WTC11 (cell line): Measurements from ENCODE around the gene MAPT. TPM values are rescaled to one million over a fixed set of nuclear protein-coding genes. Genes with fewer than 3 reads are reported as not detected.

Experiments
- ATAC-seq: fragments of 200-7000 bp; cut with Tn5 transposase; 2 replicates; pipeline ENCODE4 v1.10.0; 2021; ENCODE audit warnings: mild to moderate bottlenecking, moderate library complexity
- CTCF ChIA-PET: fragments of 300-600 bp; sonication (Branson Sonifier 250); formaldehyde crosslinking; loops from one replicate; lab custom pipeline; 2021; ENCODE audit warnings: antibody characterized with exemption; lab: Charles Lee
- POLR2A ChIA-PET: fragments of 350-600 bp; sonication (Branson Sonifier 250); formaldehyde crosslinking; loops from one replicate; lab custom pipeline; 2021; ENCODE audit warnings: antibody characterized with exemption; lab: Charles Lee
- DNase-seq: peaks from one replicate; pipeline ENCODE4 v3.0.0; 2021; ENCODE audit warnings: low spot score
- H3K27ac Mint-ChIP-seq: 2 replicates; pipeline ENCODE4 v1.8.0; 2021; ENCODE audit warnings: mixed read lengths
- H3K27me3 Mint-ChIP-seq: 2 replicates; pipeline ENCODE4 v1.8.0; 2021; ENCODE audit warnings: low read depth, mild to moderate bottlenecking, moderate library complexity, mixed read lengths
- H3K36me3 Mint-ChIP-seq: 2 replicates; pipeline ENCODE4 v1.8.0; 2021; ENCODE audit warnings: mixed read lengths
- H3K4me1 Mint-ChIP-seq: 2 replicates; pipeline ENCODE4 v1.8.0; 2022; ENCODE audit warnings: mixed read lengths
- H3K4me3 Mint-ChIP-seq: 2 replicates; pipeline ENCODE4 v1.8.0; 2021; ENCODE audit warnings: mild to moderate bottlenecking, moderate library complexity, mixed read lengths
- H3K9me3 Mint-ChIP-seq: 2 replicates; pipeline ENCODE4 v1.8.0; 2021; ENCODE audit warnings: mixed read lengths
- ATF1 ChIP-seq: sonication (generic); formaldehyde crosslinking; IDR thresholded peaks from 2 replicates; pipeline ENCODE4 v1.8.1; 2023; ENCODE audit warnings: mild to moderate bottlenecking, moderate library complexity, missing genetic modification reagents
- CBFB ChIP-seq: sonication (generic); formaldehyde crosslinking; IDR thresholded peaks from 2 replicates; pipeline ENCODE4 v1.8.1; 2022; ENCODE audit warnings: mild to moderate bottlenecking, low read depth, missing genetic modification reagents
- CREB1 ChIP-seq: sonication (generic); formaldehyde crosslinking; IDR thresholded peaks from 2 replicates; pipeline ENCODE4 v1.8.0; 2023; ENCODE audit warnings: mild to moderate bottlenecking, missing genetic modification reagents
- ERG ChIP-seq: fragments of 250-450 bp; sonication (Bioruptor Pico); IDR thresholded peaks from 2 replicates; pipeline ENCODE4 v1.8.0; 2021; ENCODE audit warnings: mild to moderate bottlenecking
- GRHL2 ChIP-seq: fragments of 250-450 bp; sonication (Bioruptor Pico); IDR thresholded peaks from 2 replicates; pipeline ENCODE4 v1.8.0; 2022; ENCODE audit warnings: mild to moderate bottlenecking, moderate library complexity; ENCODE audit not compliant: insufficient replicate concordance, severe bottlenecking
- MAX ChIP-seq: sonication (generic); formaldehyde crosslinking; IDR thresholded peaks from 2 replicates; pipeline ENCODE4 v1.8.0; 2022; ENCODE audit warnings: mild to moderate bottlenecking, missing genetic modification reagents
- MXD4 ChIP-seq: fragments of 250-450 bp; sonication (Bioruptor Pico); IDR thresholded peaks from 2 replicates; pipeline ENCODE4 v1.8.0; 2021; ENCODE audit warnings: mild to moderate bottlenecking, moderate library complexity, borderline replicate concordance
- NFE2L1 ChIP-seq: sonication (generic); formaldehyde crosslinking; IDR thresholded peaks from 2 replicates; pipeline ENCODE4 v1.8.1; 2023; ENCODE audit warnings: missing genetic modification reagents
- PREB ChIP-seq: sonication (generic); formaldehyde crosslinking; IDR thresholded peaks from 2 replicates; pipeline ENCODE4 v1.8.1; 2022; ENCODE audit warnings: mild to moderate bottlenecking, missing genetic modification reagents, moderate library complexity, borderline replicate concordance
- RELA ChIP-seq: sonication (generic); formaldehyde crosslinking; IDR thresholded peaks from 2 replicates; pipeline ENCODE4 v1.8.1; 2022; ENCODE audit warnings: missing genetic modification reagents, mild to moderate bottlenecking, borderline replicate concordance
- STAT6 ChIP-seq: sonication (generic); formaldehyde crosslinking; conservative IDR thresholded peaks from 2 replicates; pipeline ENCODE4 v1.8.1; 2023; ENCODE audit warnings: mild to moderate bottlenecking, low read depth, missing genetic modification reagents, moderate library complexity
- TP53 ChIP-seq: sonication (generic); formaldehyde crosslinking; IDR thresholded peaks from 2 replicates; pipeline ENCODE4 v1.8.1; 2023; ENCODE audit warnings: mild to moderate bottlenecking, missing genetic modification reagents
- USF1 ChIP-seq: sonication (generic); formaldehyde crosslinking; IDR thresholded peaks from 2 replicates; pipeline ENCODE4 v1.8.0; 2022; ENCODE audit warnings: mild to moderate bottlenecking, missing genetic modification reagents
- ZNF121 ChIP-seq: sonication (generic); formaldehyde crosslinking; IDR thresholded peaks from 2 replicates; pipeline ENCODE4 v1.8.0; 2023; ENCODE audit warnings: missing genetic modification reagents
- ZNF138 ChIP-seq: sonication (generic); formaldehyde crosslinking; conservative IDR thresholded peaks from 2 replicates; pipeline ENCODE4 v1.8.1; 2022; ENCODE audit warnings: mild to moderate bottlenecking, moderate library complexity, missing genetic modification reagents
- ZNF281 ChIP-seq: sonication (generic); formaldehyde crosslinking; IDR thresholded peaks from 2 replicates; pipeline ENCODE4 v1.8.0; 2023; ENCODE audit warnings: mild to moderate bottlenecking, missing genetic modification reagents
- ZNF416 ChIP-seq: fragments of 250-450 bp; sonication (Bioruptor Pico); IDR thresholded peaks from 2 replicates; pipeline ENCODE4 v1.9.0; 2021; ENCODE audit warnings: mild to moderate bottlenecking, inconsistent platforms
- ZNF423 ChIP-seq: fragments of 250-450 bp; sonication (Bioruptor Pico); IDR thresholded peaks from 2 replicates; pipeline ENCODE4 v2.1.2; 2022; ENCODE audit warnings: mild to moderate bottlenecking, moderate library complexity
- ZNF425 ChIP-seq: fragments of 250-450 bp; sonication (Bioruptor Pico); conservative IDR thresholded peaks from 2 replicates; pipeline ENCODE4 v1.9.0; 2021; ENCODE audit warnings: mild to moderate bottlenecking
- total RNA-seq: library from RNA; stranded (reverse); gene quantifications from 3 replicates; pipeline ENCODE4 v1.2.3, GENCODE V29; 2021

The MAPT gene
- total RNA-seq, 1 experiment from 2014 or later, result 2.2 TPM

GRCh38 chr17:45942284-45942683 is 47.9 kb downstream of the MAPT start:
- DNase-seq, result no peak
- TF ChIP-seq STAT6 (no peak), ZNF138 (no peak)
- Mint-ChIP-seq H3K27ac (no peak overlapping the region), H3K4me1 (peaks cover 42% of the 10 kb centered on the region), H3K4me3 (peak overlapping the region; percentile 34), H3K9me3 (no peaks in the 10 kb centered on the region), H3K36me3 (no peaks in the 10 kb centered on the region), H3K27me3 (peaks cover 5% of the 10 kb centered on the region)
- ChIA-PET CTCF (interaction anchor here (0.9 to 4.3 kb wide), 5 partner anchors 26 to 130 kb away, joined by 3 to 20 read pairs (median 3); partner anchors contain the start of gene MAPT), POLR2A (no interaction called here)
- peak; percentile 82 for ATAC-seq

GRCh38 chr17:45946841-45947256 is 52.5 kb downstream of the MAPT start:
- no peak overlapping the region for H3K27ac Mint-ChIP-seq
- peaks cover 34% of the 10 kb centered on the region for H3K4me1 Mint-ChIP-seq
- DNase-seq (no peak), ATAC-seq (no peak)
- peaks cover 23% of the 10 kb centered on the region for H3K27me3 Mint-ChIP-seq
- no peaks in the 10 kb centered on the region for H3K9me3 Mint-ChIP-seq
- TF ChIP-seq ATF1, result no peak
- TF ChIP-seq MAX (CRISPR knock-in tag), result peak; percentile 31; the same call in 1 of the 2 replicates
- TF ChIP-seq GRHL2 (CRISPR knock-in tag), result no peak
- no peak for TF ChIP-seq CBFB (CRISPR knock-in tag)
- CTCF ChIA-PET, result interaction anchor here (0.7 to 1.6 kb wide), 4 partner anchors 13 to 689 kb away, joined by 3 to 5 read pairs (median 3); no protein-coding TSS in a partner anchor
- no peaks in the 10 kb centered on the region for H3K36me3 Mint-ChIP-seq
- no peak overlapping the region for H3K4me3 Mint-ChIP-seq
- POLR2A ChIA-PET, result no interaction called here

- Mint-ChIP-seq H3K27me3 (peaks cover 23% of the 10 kb centered on the region), H3K4me3 (peak overlapping the region; percentile 31; the same call in 1 of the 2 replicates), H3K9me3 (no peaks in the 10 kb centered on the region), H3K36me3 (no peaks in the 10 kb centered on the region), H3K27ac (no peak overlapping the region), H3K4me1 (peaks cover 21% of the 10 kb centered on the region)
- TF ChIP-seq ZNF121 (no peak), CBFB (CRISPR knock-in tag) (no peak), TP53 (CRISPR knock-in tag) (no peak), ZNF425 (CRISPR knock-in tag) (no peak), RELA (no peak), MXD4 (no peak), MAX (CRISPR knock-in tag) (no peak), ZNF281 (no peak), PREB (CRISPR knock-in tag) (no peak), USF1 (CRISPR knock-in tag) (no peak), ERG (CRISPR knock-in tag) (no peak), ZNF423 (CRISPR knock-in tag) (no peak), CREB1 (CRISPR knock-in tag) (no peak), NFE2L1 (no peak), ZNF416 (CRISPR knock-in tag) (no peak)
- ChIA-PET POLR2A (no interaction called here), CTCF (interaction anchor here (0.8 to 2.1 kb wide), 29 partner anchors 9 to 308 kb away, joined by 3 to 36 read pairs (median 5); partner anchors contain the start of genes CRHR1, MAPT and STH)
- DNase-seq, result no peak
- no peak for ATAC-seq
Observed at GRCh38 chr17:45948498-45948880, 54.1 kb downstream of the MAPT start.
